Fibroblast of lung (primary cell): Measurements from ENCODE around the gene TNC. TPM values are rescaled to one million over a fixed set of nuclear protein-coding genes. Genes with fewer than 3 reads are reported as not detected.

Experiments
- DNase-seq, 2 donors: peaks; one replicate each; pipeline versions ENCODE4 v3.0.0 to v3.0.0-alpha.2; 2010; ENCODE audit warnings: low read depth in 2 of 2
- H2AFZ ChIP-seq: 2 replicates; pipeline ENCODE4 v1.5.1; 2012; ENCODE audit warnings: low read length, control low read depth, inconsistent platforms
- H3K27ac ChIP-seq: 2 replicates; pipeline ENCODE4 v1.5.1; 2011; ENCODE audit warnings: low read length, control low read depth; ENCODE audit not compliant: insufficient read depth
- H3K27me3 ChIP-seq: 2 replicates; pipeline ENCODE4 v1.5.1; 2011; ENCODE audit warnings: mild to moderate bottlenecking, low read length; ENCODE audit not compliant: control insufficient read depth, insufficient read depth
- H3K36me3 ChIP-seq: 2 replicates; pipeline ENCODE4 v1.5.1; 2011; ENCODE audit warnings: low read length; ENCODE audit not compliant: control insufficient read depth, insufficient read depth
- H3K4me1 ChIP-seq: 2 replicates; pipeline ENCODE4 v1.5.1; 2011; ENCODE audit warnings: low read length; ENCODE audit not compliant: control insufficient read depth, insufficient read depth; ENCODE audit errors: extremely low read depth
- H3K4me2 ChIP-seq: 2 replicates; pipeline ENCODE4 v1.5.1; 2011; ENCODE audit warnings: low read length, control low read depth; ENCODE audit not compliant: insufficient read depth; ENCODE audit errors: extremely low read depth
- H3K4me3 ChIP-seq, 4 experiments: fragments of 200-600 bp in 1 of 4; sonication (generic) in 1 of 4; replicated peaks in 1 of 4; 2 replicates each; pipeline ENCODE4 v1.5.1; 2011 to 2016; ENCODE audit warnings: low read length in 4 of 4, low read depth in 3 of 4, mild to moderate bottlenecking in 3 of 4, control low read depth in 2 of 4, inconsistent platforms in 1 of 4, mixed read lengths in 1 of 4; ENCODE audit not compliant: insufficient read depth in 1 of 4; ENCODE audit errors: control extremely low read depth in 1 of 4
- H3K79me2 ChIP-seq: 2 replicates; pipeline ENCODE4 v1.5.1; 2012; ENCODE audit warnings: mild to moderate bottlenecking, low read length, inconsistent platforms; ENCODE audit not compliant: control insufficient read depth, insufficient read depth
- H3K9ac ChIP-seq: 2 replicates; pipeline ENCODE4 v1.5.1; 2011; ENCODE audit warnings: mild to moderate bottlenecking, low read length, control low read depth; ENCODE audit not compliant: insufficient read depth
- H3K9me3 ChIP-seq: 2 replicates; pipeline ENCODE4 v1.5.1; 2012; ENCODE audit warnings: low read depth, low read length; ENCODE audit not compliant: control insufficient read depth, insufficient read depth
- H4K20me1 ChIP-seq: 2 replicates; pipeline ENCODE4 v1.5.1; 2011; ENCODE audit warnings: low read length; ENCODE audit not compliant: control insufficient read depth, insufficient read depth; ENCODE audit errors: extremely low read depth
- EZH2 ChIP-seq: IDR thresholded peaks from 2 replicates; pipeline ENCODE4 v1.5.1; 2012; ENCODE audit warnings: low read length, control low read depth, mild to moderate bottlenecking; ENCODE audit errors: missing control alignments
- polyA plus RNA-seq, 2 donors: library from polyadenylated mRNA; depleted of rRNA in 1 of 2; stranded (reverse) in 1 of 2; unstranded in 1 of 2; fragments of >200 nt; gene quantifications; 2 replicates each; pipeline ENCODE4 v1.2.1, GENCODE V29; 2011 to 2012; ENCODE audit warnings: missing spikeins in 1 of 2
- total RNA-seq: library from RNA; depleted of rRNA; stranded (reverse); fragments of >200 nt; gene quantifications from 2 replicates; pipeline ENCODE4 v1.2.1, GENCODE V29; 2014
- TF ChIP-seq, protein P1 (sequence below), 2 donors: IDR thresholded peaks in 1 of 2; conservative IDR thresholded peaks in 1 of 2; 1 replicate in 1 of 2; 2 replicates in 1 of 2; pipeline ENCODE4 v1.5.1; 2011 to 2012; ENCODE audit warnings: low read length in 2 of 2, control low read depth in 1 of 2, inconsistent platforms in 1 of 2, low read depth in 1 of 2, mild to moderate bottlenecking in 1 of 2

The TNC gene
- total and polyA plus RNA-seq, 2 donors (not counting 1 experiment from before 2014, with no cell fraction given) = 227 to 560 TPM

DNA sequence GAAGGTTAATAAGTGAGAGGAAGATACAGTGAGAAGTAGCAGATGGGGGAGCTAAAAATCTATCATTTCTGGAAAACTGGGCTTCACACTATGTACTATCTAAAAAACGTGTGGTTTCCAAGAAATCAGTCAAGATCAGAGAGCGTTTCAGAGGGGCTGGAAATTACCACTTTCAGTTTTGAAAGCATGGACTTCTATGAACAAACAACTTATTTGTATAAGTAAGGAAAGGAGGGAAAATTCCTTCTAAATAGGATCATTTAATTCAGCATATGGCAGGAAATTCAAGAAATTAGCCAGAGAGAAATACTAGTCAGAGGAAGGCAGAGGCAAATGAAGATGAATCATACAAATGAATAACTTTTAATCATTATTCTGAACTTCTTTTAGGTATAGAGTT, 11.3 kb downstream of the TNC start:
- H3K4me3 ChIP-seq = peak overlapping the region in 1 of 4 experiments; percentile 6
- TF ChIP-seq EZH2 = no peak
- TF ChIP-seq, protein P1, sequence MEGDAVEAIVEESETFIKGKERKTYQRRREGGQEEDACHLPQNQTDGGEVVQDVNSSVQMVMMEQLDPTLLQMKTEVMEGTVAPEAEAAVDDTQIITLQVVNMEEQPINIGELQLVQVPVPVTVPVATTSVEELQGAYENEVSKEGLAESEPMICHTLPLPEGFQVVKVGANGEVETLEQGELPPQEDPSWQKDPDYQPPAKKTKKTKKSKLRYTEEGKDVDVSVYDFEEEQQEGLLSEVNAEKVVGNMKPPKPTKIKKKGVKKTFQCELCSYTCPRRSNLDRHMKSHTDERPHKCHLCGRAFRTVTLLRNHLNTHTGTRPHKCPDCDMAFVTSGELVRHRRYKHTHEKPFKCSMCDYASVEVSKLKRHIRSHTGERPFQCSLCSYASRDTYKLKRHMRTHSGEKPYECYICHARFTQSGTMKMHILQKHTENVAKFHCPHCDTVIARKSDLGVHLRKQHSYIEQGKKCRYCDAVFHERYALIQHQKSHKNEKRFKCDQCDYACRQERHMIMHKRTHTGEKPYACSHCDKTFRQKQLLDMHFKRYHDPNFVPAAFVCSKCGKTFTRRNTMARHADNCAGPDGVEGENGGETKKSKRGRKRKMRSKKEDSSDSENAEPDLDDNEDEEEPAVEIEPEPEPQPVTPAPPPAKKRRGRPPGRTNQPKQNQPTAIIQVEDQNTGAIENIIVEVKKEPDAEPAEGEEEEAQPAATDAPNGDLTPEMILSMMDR (conservative IDR thresholded peaks at IDR 0.05 in 1 of 2, IDR thresholded peaks at IDR 0.05 in 1 of 2; ENCODE audit: low read depth in 1 of 2, low read length in 2 of 2) = no peak
- no peaks in the 10 kb centered on the region for H3K27me3 ChIP-seq
- no peak overlapping the region for H2AFZ ChIP-seq
- H3K36me3 ChIP-seq = no peaks in the 10 kb centered on the region
- peaks cover 59% of the 10 kb centered on the region for H3K79me2 ChIP-seq
- H4K20me1 ChIP-seq = no peaks in the 10 kb centered on the region
- no peak overlapping the region for H3K9ac ChIP-seq
- no peaks in the 10 kb centered on the region for H3K9me3 ChIP-seq
- peak; percentile 36 to 73 for DNase-seq
- H3K4me2 ChIP-seq = peak overlapping the region; percentile 62
- H3K27ac ChIP-seq = peak overlapping the region; percentile 49
- H3K4me1 ChIP-seq = peaks cover 15% of the 10 kb centered on the region

DNA sequence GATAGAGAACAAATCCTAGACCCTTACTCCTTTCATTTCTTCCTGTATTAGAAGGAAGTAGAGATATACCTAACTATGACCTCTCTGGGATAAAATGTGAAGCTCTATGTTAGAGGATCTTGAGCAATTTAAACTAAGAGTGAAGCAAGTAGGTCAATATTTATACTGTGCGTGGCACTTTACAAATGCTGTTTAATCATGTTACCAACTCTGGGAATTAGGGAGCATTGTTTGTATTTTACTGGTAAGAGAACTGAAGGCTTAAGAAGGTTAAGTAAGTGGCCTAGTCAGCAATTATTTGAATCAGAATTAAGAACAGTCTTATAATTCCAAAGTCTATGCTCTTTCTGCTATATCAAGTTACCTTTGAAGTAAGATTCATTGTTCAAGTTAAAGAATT, 12.0 kb downstream of the TNC start:
- Histone ChIP-seq H3K4me3 (no peak overlapping the region), H3K4me2 (peak overlapping the region; percentile 62)

DNA sequence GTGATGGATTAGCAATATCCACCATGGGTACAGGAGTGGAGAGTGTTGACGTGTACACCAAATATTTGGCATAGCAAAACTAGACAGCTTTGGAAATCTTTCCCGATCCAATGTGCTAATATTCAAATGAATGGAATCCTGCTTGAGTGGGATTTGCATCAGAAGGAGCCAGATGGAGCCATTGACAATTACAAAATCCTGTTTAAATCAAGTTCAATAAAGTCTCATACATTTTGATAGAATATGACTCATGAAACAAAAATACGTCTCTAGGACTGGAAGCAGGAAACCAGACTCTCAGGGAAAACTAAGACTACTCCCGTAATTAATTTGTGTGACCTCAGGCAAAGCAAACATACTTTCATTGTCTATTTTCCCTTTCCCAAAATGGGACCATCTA, 13.0 kb downstream of the TNC start:
- no peaks in the 10 kb centered on the region for H3K9me3 ChIP-seq
- no peak overlapping the region for H3K4me3 ChIP-seq
- H3K9ac ChIP-seq = no peak overlapping the region
- H3K4me2 ChIP-seq = no peak overlapping the region
- DNase-seq = peak; percentile 49 to 92
- H3K36me3 ChIP-seq = no peaks in the 10 kb centered on the region
- H3K27ac ChIP-seq = no peak overlapping the region
- H4K20me1 ChIP-seq = no peaks in the 10 kb centered on the region
- H2AFZ ChIP-seq = no peak overlapping the region
- peaks cover 15% of the 10 kb centered on the region for H3K4me1 ChIP-seq
- no peaks in the 10 kb centered on the region for H3K27me3 ChIP-seq
- no peak for TF ChIP-seq EZH2
- peaks cover 56% of the 10 kb centered on the region for H3K79me2 ChIP-seq

More for the DNA sequence above, 12.0 kb downstream of the TNC start:
- Histone ChIP-seq H3K27ac (peak overlapping the region; percentile 8), H3K9ac (no peak overlapping the region), H3K79me2 (peaks cover 59% of the 10 kb centered on the region), H2AFZ (no peak overlapping the region), H3K27me3 (no peaks in the 10 kb centered on the region), H3K4me1 (peaks cover 15% of the 10 kb centered on the region), H3K36me3 (no peaks in the 10 kb centered on the region), H3K9me3 (no peaks in the 10 kb centered on the region), H4K20me1 (no peaks in the 10 kb centered on the region)
- DNase-seq = peak in 1 of 2 donors; percentile 55
- TF ChIP-seq EZH2 = no peak
- TF ChIP-seq, protein P1 (conservative IDR thresholded peaks at IDR 0.05 in 1 of 2, IDR thresholded peaks at IDR 0.05 in 1 of 2; ENCODE audit: low read depth in 1 of 2, low read length in 2 of 2) = no peak
